NK-92 (cell line): ENCODE results near the gene CYP2S1.
"Not testable (repeated sequence)": the region's sequence is repeated elsewhere in the genome, so short reads cannot be mapped to it uniquely, and the experiment has no call there.

Source experiments
- DNase-seq: peaks from one replicate; lab custom pipeline; 2025; ENCODE audit not compliant: unreplicated experiment; lab: John Stamatoyannopoulos, UW

Gene CYP2S1

DNA sequence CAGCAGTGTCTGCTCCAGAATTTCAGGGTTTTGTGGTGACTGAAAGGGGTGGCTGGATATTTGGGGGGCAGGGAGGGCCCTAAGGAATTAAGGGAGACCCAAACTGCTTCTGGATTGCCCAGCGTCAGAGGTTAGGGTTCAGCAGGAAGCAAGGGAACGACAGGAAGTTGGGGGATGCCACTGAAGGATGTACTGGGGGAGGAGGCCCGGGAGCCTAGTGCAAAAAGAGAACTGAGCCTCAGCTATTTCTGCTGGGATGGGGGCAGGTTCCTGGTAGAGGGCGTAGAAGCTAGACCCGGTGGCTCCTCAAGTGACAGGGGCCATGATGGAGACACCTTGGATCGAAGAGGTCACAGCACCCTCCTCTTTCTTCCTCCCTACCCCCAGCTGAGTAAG lies 1.1 kb downstream of the CYP2S1 start:
- DNase-seq: no peak

- DNase-seq: no peak
These were observed 2.9 kb downstream of the CYP2S1 start for GRCh38 chr19:41195675-41196497.

DNA sequence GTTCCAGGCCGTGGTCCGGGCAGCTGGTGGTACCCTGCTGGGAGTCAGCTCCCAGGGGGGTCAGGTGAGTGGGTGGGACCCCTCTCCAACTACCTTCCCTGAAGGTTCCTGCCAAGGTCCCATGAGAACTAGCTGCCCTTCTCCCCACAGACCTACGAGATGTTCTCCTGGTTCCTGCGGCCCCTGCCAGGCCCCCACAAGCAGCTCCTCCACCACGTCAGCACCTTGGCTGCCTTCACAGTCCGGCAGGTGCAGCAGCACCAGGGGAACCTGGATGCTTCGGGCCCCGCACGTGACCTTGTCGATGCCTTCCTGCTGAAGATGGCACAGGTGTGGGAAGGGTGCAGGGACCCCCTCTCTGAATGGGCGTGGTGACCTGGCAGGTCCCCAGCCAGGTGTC lies 5.5 kb downstream of the CYP2S1 start:
- DNase-seq: no peak

DNA sequence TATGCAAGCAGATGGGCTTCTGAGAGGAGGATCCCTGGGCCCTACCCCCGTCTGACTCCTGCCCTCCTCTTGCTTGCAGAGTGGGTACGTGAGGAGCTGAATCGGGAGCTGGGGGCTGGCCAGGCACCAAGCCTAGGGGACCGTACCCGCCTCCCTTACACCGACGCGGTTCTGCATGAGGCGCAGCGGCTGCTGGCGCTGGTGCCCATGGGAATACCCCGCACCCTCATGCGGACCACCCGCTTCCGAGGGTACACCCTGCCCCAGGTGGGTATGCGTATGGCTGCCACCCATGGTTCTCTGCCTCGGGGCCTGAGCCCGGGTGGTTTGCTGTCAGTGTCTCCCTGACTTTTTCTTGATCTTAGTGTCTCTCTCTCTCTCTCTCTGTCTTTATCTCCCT lies 10.4 kb downstream of the CYP2S1 start:
- DNase-seq: no peak

DNA sequence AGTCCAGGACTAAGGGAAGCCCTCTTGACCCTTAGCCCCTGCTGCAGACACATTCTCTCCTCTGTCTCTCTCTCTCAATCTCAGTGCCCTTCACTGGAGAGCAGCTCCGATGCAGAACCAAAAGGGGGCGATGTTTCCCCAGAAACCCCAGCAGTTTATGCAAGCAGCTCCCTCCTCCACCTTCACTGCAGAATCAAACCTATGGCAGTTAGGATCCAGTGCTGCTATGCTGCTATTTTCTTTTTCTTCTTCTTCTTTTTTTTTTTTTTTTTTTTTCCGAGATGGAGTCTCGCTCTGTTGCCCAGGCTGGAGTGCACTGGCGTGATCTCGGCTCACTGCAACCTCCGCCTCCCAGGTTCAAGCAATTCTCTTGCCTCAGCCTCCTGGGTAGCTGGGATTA lies 11.3 kb downstream of the CYP2S1 start:
- DNase-seq: not testable (repeated sequence)

GRCh38 chr19:41205995-41206394 lies 13.0 kb downstream of the CYP2S1 start:
- no peak for DNase-seq

DNA sequence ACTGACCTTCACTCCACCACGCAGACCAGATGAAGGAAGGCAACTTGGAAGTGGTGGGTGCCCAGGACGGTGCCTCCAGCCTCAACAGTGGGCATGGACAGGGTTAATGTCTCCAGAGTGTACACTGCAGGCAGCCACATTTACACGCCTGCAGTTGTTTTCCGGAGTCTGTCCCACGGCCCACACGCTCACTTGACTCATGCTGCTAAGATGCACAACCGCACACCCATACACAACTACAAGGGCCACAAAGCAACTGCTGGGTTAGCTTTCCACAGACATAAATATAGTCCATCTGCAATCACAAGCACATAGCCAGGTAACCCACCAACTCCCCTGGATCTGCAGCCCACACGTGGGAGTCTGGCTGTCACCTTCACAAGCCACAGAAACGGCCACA lies 13.4 kb downstream of the CYP2S1 start:
- no peak for DNase-seq

GRCh38 chr19:41206926-41207750 lies 14.1 kb downstream of the CYP2S1 start:
- no peak for DNase-seq

GRCh38 chr19:41214161-41214560 lies 21.1 kb downstream of the CYP2S1 start:
- DNase-seq: no peak

- no peak for DNase-seq
These were observed 24.7 kb downstream of the CYP2S1 start for GRCh38 chr19:41217741-41218140.

- no peak for DNase-seq
These were observed 25.2 kb downstream of the CYP2S1 start for GRCh38 chr19:41218249-41218614.

DNA sequence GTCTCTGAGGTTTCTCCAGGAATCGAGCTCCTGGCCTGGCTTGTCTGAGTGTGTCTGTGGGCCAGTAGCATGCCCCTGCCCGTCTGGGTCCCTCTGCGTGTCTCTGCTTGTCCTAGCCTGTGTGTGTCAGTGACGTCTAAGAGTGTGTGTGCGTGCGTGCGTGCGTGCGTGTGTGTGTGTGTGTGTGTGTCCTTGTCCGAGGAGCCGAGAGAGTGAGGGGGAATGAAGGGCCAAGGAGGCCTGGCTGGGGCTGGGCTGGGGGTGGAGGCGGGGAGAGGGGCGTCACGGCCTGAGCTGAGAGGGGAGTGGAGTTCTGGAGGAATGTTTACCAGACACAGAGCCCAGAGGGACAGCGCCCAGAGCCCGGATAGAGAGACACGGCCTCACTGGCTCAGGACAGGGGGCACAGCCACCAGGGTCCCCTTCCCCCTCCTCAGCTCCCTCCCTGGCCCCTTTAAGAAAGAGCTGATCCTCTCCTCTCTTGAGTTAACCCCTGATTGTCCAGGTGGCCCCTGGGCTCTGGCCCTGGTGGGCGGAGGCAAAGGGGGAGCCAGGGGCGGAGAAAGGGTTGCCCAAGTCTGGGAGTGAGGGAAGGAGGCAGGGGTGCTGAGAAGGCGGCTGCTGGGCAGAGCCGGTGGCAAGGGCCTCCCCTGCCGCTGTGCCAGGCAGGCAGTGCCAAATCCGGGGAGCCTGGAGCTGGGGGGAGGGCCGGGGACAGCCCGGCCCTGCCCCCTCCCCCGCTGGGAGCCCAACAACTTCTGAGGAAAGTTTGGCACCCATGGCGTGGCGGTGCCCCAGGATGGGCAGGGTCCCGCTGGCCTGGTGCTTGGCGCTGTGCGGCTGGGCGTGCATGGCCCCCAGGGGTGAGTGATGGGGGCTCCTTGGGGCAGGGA lies 25.8 kb downstream of the CYP2S1 start, which contains the start of gene AXL:
TSS of gene AXL (plus strand) at position 609 of the 893 bp plus-strand sequence. CDS start at position 779, 170 bp downstream.
- DNase-seq: no peak

DNA sequence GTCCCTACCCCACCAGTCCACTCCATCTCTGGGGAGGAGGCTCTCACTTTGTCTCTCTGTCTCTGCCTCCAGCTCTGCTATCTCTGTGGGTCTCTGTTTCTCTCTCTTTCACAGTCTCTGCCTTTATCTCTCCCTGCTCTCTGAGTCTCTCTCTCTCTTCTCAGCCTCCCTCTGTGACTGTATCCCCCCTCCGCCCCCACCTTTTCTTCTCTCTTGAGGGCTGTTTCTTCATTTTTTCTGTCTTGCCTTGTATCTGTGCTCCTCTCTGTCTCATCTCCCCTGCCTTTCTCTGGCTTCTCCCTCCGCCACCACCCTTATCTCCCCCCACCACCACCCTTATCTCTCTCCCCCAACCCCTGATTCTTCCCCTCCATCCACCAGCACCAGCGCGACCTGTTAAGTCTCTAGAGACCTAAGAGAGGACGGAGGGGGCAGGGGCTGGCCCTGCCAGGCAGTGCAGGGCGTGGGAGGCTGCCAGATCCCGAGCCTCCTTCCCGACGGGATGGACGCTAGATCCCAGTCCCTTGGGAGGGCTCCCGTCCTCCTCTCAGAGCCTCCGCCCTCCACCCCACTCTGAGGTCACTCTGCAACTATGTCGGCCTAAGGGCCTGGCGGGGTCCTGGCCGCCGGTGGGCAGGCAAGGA lies 27.0 kb downstream of the CYP2S1 start:
- no peak for DNase-seq

DNA sequence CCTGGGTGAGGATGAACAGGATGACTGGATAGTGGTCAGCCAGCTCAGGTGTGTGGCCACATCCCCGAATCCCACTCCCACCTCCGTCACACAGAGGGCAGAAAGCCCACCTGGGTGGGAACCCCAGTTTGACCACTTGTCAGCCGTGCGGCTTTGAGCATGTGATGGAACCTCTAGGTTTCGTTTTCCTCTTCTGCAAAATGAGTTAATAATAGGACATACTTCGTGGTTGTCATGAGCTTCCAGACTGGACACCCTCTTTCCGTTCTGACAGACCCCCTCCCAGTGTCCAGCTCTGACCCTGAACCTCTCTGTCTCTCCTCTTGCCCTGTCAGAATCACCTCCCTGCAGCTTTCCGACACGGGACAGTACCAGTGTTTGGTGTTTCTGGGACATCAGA lies 27.8 kb downstream of the CYP2S1 start:
- DNase-seq: no peak

- DNase-seq: no peak
These were observed 28.6 kb downstream of the CYP2S1 start for GRCh38 chr19:41221514-41222205.

- no peak for DNase-seq
These were observed 29.2 kb downstream of the CYP2S1 start for GRCh38 chr19:41222240-41222639.

DNA sequence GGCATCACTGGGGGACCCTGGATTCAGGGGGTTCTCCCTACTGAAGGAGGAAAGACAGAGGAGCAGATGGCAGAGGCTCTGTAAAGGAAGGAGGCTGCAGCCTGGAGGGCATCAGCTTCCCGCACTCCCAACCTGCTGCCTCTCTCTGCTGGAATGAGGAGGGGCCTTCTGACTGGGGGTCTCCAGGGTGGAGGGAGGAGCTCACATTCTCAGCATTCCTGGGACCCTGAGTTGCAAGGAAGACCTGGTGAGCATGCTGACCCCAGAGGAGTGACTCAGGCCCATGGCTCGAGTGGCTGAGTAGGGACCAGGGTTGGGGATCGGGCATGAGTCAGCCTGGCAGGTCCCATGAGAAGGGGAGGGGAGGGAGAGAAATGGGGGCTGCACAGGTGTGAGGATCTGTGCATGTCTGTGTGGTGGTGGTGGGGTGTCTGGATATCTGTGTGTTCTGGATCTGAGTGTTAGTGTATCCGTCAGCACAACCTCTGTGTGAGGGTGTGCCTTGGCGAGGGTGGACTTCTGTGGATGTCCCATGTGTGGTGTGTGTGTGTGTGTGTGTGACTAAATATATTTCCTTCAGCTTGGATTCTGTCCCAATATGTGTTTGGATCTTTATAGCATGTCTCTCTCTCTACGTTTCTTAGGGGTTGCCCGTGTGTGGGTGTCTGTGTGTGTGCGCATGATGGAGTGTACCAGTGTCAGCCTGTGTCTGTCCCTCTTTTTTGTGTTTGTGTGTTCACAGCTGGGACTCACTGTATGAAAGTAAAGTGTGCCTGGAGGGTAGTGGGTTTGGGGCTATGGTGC lies 30.6 kb downstream of the CYP2S1 start:
- no peak for DNase-seq

- no peak for DNase-seq
These were observed 31.6 kb downstream of the CYP2S1 start for GRCh38 chr19:41224632-41225031.
